Stimulated activated CD8-positive, alpha-beta memory T cell treated with anti-CD3 and anti-CD28 coated beads, Interleukin-7, amount 100 ng/mL, for 48 hours (primary cell): ENCODE data around the gene IGLL5.
A peak's percentile ranks its signal among the peaks of the same experiment; 100 is the strongest.

ENCODE experiments used
- DNase-seq, 2 donors: peaks; one replicate each; pipeline ENCODE4 v3.0.0-alpha.2; 2020; ENCODE audit warnings: low read depth in 1 of 2; ENCODE audit errors: extremely low read depth in 1 of 2

IGLL5 gene

DNA sequence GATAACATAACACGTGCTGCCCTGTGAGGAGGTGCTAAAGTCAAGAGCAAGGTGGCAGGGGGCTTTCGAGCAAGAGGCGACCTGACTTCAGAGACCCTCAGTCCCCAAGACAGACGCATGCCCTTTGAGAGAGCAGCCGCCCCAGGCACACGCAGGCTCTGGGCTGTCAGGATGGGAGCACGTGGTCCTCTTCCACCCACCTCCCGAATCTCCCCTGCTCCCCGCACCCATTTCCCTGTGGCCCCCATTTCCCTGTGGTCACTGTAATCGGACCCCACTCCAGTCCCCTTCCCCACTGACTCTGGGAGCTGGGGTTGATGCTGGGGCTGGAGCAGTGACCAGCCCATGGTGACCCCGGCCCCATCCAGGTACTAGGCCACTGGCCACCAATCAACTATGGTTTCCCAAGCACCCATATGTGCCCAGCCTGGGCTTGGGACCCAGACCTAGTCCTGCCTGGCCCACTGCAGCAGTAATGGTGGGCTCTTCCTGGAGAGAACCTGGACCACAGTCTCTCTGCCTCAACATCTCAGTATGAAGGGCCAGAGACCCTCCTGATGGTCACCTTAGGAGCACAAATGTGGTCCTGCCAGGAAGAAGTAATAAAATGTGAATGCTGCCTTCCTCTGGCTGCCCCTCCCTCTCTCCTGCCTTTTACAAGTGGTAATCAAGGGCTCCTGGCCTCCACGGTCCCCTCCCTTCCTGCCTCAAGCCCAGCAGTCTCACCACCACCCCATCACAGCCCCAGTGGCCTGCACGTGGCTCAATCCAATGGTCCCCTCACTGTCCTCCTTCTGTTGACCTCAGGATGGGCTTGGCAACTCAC lies 39.0 kb downstream of the IGLL5 start:
- no peak for DNase-seq

- DNase-seq: no peak
Measured at GRCh38 chr22:22927196-22927887, 39.7 kb downstream of the IGLL5 start.

GRCh38 chr22:22927888-22928665 lies 40.5 kb downstream of the IGLL5 start:
- no peak for DNase-seq

GRCh38 chr22:22928666-22929380 lies 41.2 kb downstream of the IGLL5 start:
- DNase-seq: peak; percentile 27 to 47

- DNase-seq: no peak
Measured at GRCh38 chr22:22929381-22930221, 42.0 kb downstream of the IGLL5 start.

DNA sequence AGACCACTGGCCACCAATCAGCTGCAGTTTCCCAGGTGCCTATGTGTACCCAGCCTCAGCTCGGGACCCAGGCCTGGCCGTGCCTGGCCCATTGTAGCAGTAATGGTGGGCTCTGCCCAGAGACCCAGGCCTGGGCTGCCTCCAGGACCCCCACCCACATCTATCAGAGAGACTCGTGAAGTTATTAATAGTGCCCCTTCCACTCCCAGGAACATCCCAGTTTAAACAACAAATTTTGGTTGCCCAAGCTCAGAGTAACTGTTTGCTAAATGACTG lies 42.5 kb downstream of the IGLL5 start:
- DNase-seq: no peak

- no peak for DNase-seq
Measured at GRCh38 chr22:22930571-22931556, 43.2 kb downstream of the IGLL5 start.

GRCh38 chr22:22931557-22932270 lies 44.1 kb downstream of the IGLL5 start:
- no peak for DNase-seq

DNA sequence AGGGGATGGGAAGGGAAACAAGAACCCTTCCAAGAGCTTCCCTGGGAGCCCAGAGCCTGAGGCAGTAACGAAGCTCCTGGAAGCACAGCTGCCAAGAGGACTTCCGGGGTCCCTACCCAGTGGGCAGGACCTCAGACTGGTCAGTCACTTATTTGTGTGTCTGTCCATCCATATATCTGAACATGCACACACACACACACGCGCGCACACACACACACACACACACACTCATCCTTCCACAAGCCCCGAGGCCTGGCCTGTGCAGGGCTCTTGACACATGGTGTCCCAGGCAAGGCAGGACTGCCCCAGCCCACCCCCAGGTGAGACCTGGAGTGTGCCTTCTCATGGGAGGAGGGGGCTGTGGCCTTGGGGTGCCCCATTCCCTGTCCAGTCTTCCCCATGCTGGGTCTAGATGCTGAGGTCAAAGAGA lies 44.9 kb downstream of the IGLL5 start:
- no peak for DNase-seq

- no peak for DNase-seq
Measured at GRCh38 chr22:22933100-22933806, 45.6 kb downstream of the IGLL5 start.

- no peak for DNase-seq
Measured at GRCh38 chr22:22933807-22934542, 46.4 kb downstream of the IGLL5 start.

DNA sequence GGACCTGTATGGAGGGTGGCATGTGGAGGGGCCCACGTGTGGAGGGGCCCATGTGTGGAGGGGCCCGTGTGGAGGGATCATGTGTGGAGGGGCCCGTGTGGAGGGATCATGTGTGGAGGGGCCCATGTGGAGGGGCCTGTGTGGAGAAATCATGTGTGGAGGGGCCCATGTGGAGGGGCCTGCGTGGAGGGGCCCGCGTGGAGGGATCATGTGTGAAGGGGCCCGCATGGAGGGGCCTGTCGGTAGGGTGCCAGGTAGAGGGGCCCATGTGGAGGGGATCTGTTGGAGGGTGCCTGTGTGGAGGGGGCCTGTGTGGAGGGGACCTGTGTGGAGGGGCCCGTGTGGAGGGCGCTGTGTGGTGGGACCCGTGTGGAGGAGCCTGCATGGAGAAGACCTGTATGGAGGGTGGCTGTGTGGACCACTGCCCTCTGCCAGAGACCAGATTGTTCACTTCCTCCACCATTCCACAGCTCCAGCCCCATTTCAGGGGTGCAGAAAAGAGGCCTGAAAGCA lies 47.0 kb downstream of the IGLL5 start:
- DNase-seq: no peak

- no peak for DNase-seq
Measured at GRCh38 chr22:22935056-22935545, 47.5 kb downstream of the IGLL5 start.

- peak in 1 of 2 donors; percentile 21 for DNase-seq
Measured at GRCh38 chr22:22935546-22936157, 48.0 kb downstream of the IGLL5 start.

DNA sequence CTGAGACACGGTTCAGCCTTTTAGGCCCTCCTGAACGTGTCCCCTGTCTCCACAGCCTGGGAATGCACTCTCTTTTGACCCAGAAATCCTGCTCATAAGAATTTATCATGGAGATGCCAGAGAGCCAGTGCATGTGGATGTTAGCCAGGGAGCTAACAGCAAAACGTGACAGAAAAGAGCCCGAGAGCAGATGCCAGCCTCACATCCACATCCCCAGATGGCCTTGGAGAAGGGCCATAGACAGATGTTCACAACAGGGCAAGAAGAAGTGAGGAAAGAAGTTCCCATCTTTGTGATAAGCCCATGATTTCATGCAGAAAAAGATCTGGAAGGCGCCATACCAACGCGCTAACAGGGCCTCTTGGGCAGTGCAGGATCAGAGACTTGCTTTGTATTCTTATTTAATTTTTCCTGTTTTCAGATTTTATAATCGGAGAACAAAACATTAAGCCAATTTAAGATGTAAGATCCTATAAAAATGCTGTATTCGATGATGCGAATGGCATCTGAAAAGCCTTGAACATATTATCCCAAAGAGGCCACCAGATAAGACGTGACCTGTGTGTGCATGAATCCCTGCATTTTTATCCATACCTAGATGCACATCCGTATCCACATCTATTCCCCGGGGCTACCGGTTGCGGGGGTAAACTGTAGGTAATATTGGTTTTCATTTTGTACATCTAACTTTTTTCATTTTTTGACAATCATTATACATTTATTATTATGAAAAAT lies 48.7 kb downstream of the IGLL5 start:
- no peak for DNase-seq
